ENCODE results near the gene GPR34. TPM values are rescaled to one million over a fixed set of nuclear protein-coding genes. Genes with fewer than 3 reads are reported as not detected.

The GPR34 gene
- total RNA-seq, 1 experiment from 2014 or later, result not detected

- ChIA-PET CTCF (no interaction called here), POLR2A (ENCODE audit: unreplicated experiment) (no interaction called here)
- H3K9ac ChIP-seq (ENCODE audit: low read length), result no peak overlapping the region
- DNase-seq (no peak), ATAC-seq (no peak)
- no peak overlapping the region for H3K4me2 ChIP-seq (ENCODE audit: low read length)
- TF ChIP-seq CTCF (conservative IDR thresholded peaks at IDR 0.05; ENCODE audit: low read depth, low read length), result no peak
- TF ChIP-seq EZH2 (IDR thresholded peaks at IDR 0.05; ENCODE audit: low read length, unreplicated experiment), result no peak
- no peak for TF ChIP-seq EZH2phosphoT487 (IDR thresholded peaks at IDR 0.05; ENCODE audit: borderline replicate concordance, low read length)
- H3K4me3 ChIP-seq (ENCODE audit: low read length), result no peak overlapping the region
- BruUV-seq (replicated peaks), result no TSS peak
- H3K9me2 ChIP-seq (replicated peaks; ENCODE audit: low read length), result no peaks in the 10 kb centered on the region
- intact Hi-C loops (cut with micrococcal nuclease), result no loop called here
- no peaks in the 10 kb centered on the region for H3K9me3 ChIP-seq (ENCODE audit: low read length)
- H3F3A ChIP-seq (ENCODE audit: low read length, unreplicated experiment), result no peaks in the 10 kb centered on the region
- H3K36me3 ChIP-seq (ENCODE audit: low read depth, low read length), result no peaks in the 10 kb centered on the region; the same call in 1 of the 2 replicates
- no peaks in the 10 kb centered on the region for H3K4me1 ChIP-seq (ENCODE audit: insufficient read depth, low read length)
- no peaks in the 10 kb centered on the region for H3K27me3 ChIP-seq (ENCODE audit: low read length)
- H3K79me2 ChIP-seq (ENCODE audit: low read length), result no peaks in the 10 kb centered on the region
- no peak overlapping the region for H2AFZ ChIP-seq (ENCODE audit: low read length)
- no peak overlapping the region for H3K27ac ChIP-seq (ENCODE audit: low read length)
- H4K20me1 ChIP-seq (ENCODE audit: low read length), result no peaks in the 10 kb centered on the region
These were observed 32.8 kb downstream of the GPR34 start for GRCh38 chrX:41721590-41721989.

GRCh38 chrX:41722214-41722613 is 33.4 kb downstream of the GPR34 start:
- no peak overlapping the region for H3K9ac ChIP-seq (ENCODE audit: low read length)
- no peak for DNase-seq
- no peaks in the 10 kb centered on the region for H3K4me1 ChIP-seq (ENCODE audit: insufficient read depth, low read length)
- ATAC-seq, result no peak
- no peaks in the 10 kb centered on the region for H3K9me2 ChIP-seq (replicated peaks; ENCODE audit: low read length)
- H3K27me3 ChIP-seq (ENCODE audit: low read length), result no peaks in the 10 kb centered on the region
- H2AFZ ChIP-seq (ENCODE audit: low read length), result no peak overlapping the region
- no peak overlapping the region for H3K4me2 ChIP-seq (ENCODE audit: low read length)
- intact Hi-C loops (cut with micrococcal nuclease), result no loop called here
- H3K36me3 ChIP-seq (ENCODE audit: low read depth, low read length), result no peaks in the 10 kb centered on the region; the same call in 1 of the 2 replicates
- no TSS peak for BruUV-seq (replicated peaks)
- no peaks in the 10 kb centered on the region for H3K79me2 ChIP-seq (ENCODE audit: low read length)
- no peak for TF ChIP-seq CTCF (conservative IDR thresholded peaks at IDR 0.05; ENCODE audit: low read depth, low read length)
- no peak for TF ChIP-seq EZH2phosphoT487 (IDR thresholded peaks at IDR 0.05; ENCODE audit: borderline replicate concordance, low read length)
- no peak for TF ChIP-seq EZH2 (IDR thresholded peaks at IDR 0.05; ENCODE audit: low read length, unreplicated experiment)
- H3K27ac ChIP-seq (ENCODE audit: low read length), result no peak overlapping the region
- ChIA-PET POLR2A (ENCODE audit: unreplicated experiment) (no interaction called here), CTCF (no interaction called here)
- H3K9me3 ChIP-seq (ENCODE audit: low read length), result no peaks in the 10 kb centered on the region
- H3F3A ChIP-seq (ENCODE audit: low read length, unreplicated experiment), result no peaks in the 10 kb centered on the region
- H4K20me1 ChIP-seq (ENCODE audit: low read length), result no peaks in the 10 kb centered on the region
- H3K4me3 ChIP-seq (ENCODE audit: low read length), result no peak overlapping the region

GRCh38 chrX:41722816-41723618 is 34.2 kb downstream of the GPR34 start:
- intact Hi-C loops (cut with micrococcal nuclease), result no loop called here
- Histone ChIP-seq H4K20me1 (ENCODE audit: low read length) (no peaks in the 10 kb centered on the region), H3K4me3 (ENCODE audit: low read length) (no peak overlapping the region), H3K9me3 (ENCODE audit: low read length) (no peaks in the 10 kb centered on the region), H3K27ac (ENCODE audit: low read length) (no peak overlapping the region), H3K9ac (ENCODE audit: low read length) (no peak overlapping the region), H3F3A (ENCODE audit: low read length, unreplicated experiment) (no peaks in the 10 kb centered on the region), H3K36me3 (ENCODE audit: low read depth, low read length) (no peaks in the 10 kb centered on the region; the same call in 1 of the 2 replicates), H2AFZ (ENCODE audit: low read length) (no peak overlapping the region), H3K4me2 (ENCODE audit: low read length) (no peak overlapping the region), H3K4me1 (ENCODE audit: insufficient read depth, low read length) (no peaks in the 10 kb centered on the region), H3K79me2 (ENCODE audit: low read length) (no peaks in the 10 kb centered on the region), H3K27me3 (ENCODE audit: low read length) (no peaks in the 10 kb centered on the region), H3K9me2 (replicated peaks; ENCODE audit: low read length) (no peaks in the 10 kb centered on the region)
- POLR2A ChIA-PET (ENCODE audit: unreplicated experiment), result no interaction called here
- BruUV-seq (replicated peaks), result no TSS peak
- CTCF ChIA-PET, result no interaction called here
- TF ChIP-seq EZH2 (IDR thresholded peaks at IDR 0.05; ENCODE audit: low read length, unreplicated experiment) (no peak), CTCF (conservative IDR thresholded peaks at IDR 0.05; ENCODE audit: low read depth, low read length) (no peak), EZH2phosphoT487 (IDR thresholded peaks at IDR 0.05; ENCODE audit: borderline replicate concordance, low read length) (no peak)
- ATAC-seq, result no peak
- no peak for DNase-seq
